Fibroblast of peridontal ligament (primary cell): ENCODE measurements around the gene BPIFB3.
"Not testable (repeated sequence)": the region's sequence is repeated elsewhere in the genome, so short reads cannot be mapped to it uniquely, and the experiment has no call there.

ENCODE experiments used
- DNase-seq: peaks from one replicate; pipeline ENCODE4 v3.0.0-alpha.2; 2010; ENCODE audit errors: extremely low read depth

BPIFB3 gene

GRCh38 chr20:33119725-33120720 is 66.3 kb downstream of the BPIFB3 start:
- DNase-seq: no peak

GRCh38 chr20:33120934-33121333 is 67.2 kb downstream of the BPIFB3 start:
- DNase-seq: no peak

- not testable (repeated sequence) for DNase-seq
These were observed 68.6 kb downstream of the BPIFB3 start for GRCh38 chr20:33122297-33122696.
